ENCODE results near the gene B3GAT3. TPM values are rescaled to one million over a fixed set of nuclear protein-coding genes. Genes with fewer than 3 reads are reported as not detected.

B3GAT3 gene
- total and polyA plus RNA-seq, 2 of the 8 experiments (the other 6 are each of a cell fraction or from before 2014, with no cell fraction given): 28.0 to 39.0 TPM

GRCh38 chr11:62592989-62593421 lies 28.8 kb downstream of the B3GAT3 start (continued):
- TF ChIP-seq RNF2 (IDR thresholded peaks at IDR 0.05; ENCODE audit: borderline replicate concordance, low read depth, low read length, missing control alignments, poor library complexity, severe bottlenecking) (no peak), RXRA (IDR thresholded peaks at IDR 0.05; ENCODE audit: insufficient read depth, low read depth, low read length) (no peak), SAP30 (IDR thresholded peaks at IDR 0.05; ENCODE audit: insufficient read depth, insufficient replicate concordance, low read length) (no peak)

Measured in H1 (cell line).